GM18519 (cell line): ENCODE data around the gene CNOT11.
A peak's percentile ranks its signal among the peaks of the same experiment; 100 is the strongest.
"Not testable (repeated sequence)": the region's sequence is repeated elsewhere in the genome, so short reads cannot be mapped to it uniquely, and the experiment has no call there.

ENCODE experiments used
- ATAC-seq: cut with Tn5 transposase; IDR thresholded peaks from one replicate; pipeline ENCODE4 v1.9.1; 2021; ENCODE audit warnings: mild to moderate bottlenecking, moderate library complexity; ENCODE audit not compliant: unreplicated experiment, low FRiP score

The CNOT11 gene

DNA sequence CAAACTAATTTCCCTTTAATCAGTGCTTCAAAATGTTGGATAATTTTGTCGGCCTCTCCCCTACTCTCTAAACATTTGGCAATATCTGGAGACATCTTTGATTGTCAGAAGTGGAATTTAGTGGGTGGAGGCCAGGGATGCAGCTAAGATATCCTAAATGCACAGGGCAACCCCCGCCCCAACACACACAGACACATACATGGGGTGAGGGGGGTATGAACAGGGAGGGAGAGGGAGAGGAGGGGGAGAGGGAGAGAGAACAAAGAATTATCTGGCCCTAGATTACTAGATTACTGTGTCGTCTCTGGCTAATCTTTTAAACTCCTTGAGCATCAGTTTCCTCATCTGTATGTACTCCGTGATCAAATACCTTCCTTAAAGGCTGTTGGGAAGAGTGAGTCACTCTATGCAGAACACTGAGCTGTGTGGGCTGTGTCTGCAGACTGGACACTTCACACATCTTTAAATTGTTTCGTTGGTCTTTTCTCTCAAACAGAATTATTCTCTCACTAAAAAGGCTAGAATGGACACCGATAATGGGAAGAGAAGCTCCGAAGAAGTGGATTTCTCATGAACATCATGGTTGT, 52.9 kb downstream of the CNOT11 start:
- ATAC-seq = no peak

DNA sequence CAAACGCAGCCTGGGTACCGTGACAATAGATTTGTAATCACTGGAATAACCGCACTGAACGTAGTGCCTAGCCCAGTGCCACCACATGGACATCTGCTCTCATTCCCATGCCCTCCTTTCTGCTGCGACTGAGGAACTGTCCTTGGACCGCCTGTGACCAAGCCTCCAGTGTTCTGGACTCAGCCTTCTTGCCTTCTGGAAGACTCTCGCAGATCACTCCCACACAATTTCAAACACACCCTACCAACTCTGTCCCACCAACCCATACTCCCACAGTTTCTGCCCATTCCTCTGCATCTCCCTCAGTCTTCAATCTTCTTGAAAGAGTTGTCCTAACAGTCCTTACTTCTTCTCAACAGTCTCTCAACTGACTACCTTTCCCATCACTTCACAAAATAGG, 53.7 kb downstream of the CNOT11 start:
- ATAC-seq = no peak

DNA sequence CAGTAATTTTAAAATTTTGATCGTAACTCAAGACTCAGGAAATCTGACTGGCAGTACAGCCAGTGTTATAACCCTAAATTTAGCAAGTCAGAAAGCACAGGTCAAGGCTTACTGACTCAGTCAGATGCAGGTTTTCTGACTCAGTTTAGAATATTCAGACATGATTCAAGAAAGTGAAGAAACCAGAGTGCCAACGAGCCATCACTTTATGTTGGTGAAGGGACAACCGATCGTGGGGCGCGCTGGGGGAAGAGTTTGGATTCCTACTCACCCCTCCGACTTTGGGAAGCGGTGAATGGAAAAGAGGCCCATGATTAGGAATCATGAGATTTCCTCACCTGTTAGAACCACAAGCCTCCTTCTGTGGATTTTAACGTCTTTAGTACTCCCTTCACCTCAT, 54.8 kb downstream of the CNOT11 start:
- ATAC-seq = no peak

DNA sequence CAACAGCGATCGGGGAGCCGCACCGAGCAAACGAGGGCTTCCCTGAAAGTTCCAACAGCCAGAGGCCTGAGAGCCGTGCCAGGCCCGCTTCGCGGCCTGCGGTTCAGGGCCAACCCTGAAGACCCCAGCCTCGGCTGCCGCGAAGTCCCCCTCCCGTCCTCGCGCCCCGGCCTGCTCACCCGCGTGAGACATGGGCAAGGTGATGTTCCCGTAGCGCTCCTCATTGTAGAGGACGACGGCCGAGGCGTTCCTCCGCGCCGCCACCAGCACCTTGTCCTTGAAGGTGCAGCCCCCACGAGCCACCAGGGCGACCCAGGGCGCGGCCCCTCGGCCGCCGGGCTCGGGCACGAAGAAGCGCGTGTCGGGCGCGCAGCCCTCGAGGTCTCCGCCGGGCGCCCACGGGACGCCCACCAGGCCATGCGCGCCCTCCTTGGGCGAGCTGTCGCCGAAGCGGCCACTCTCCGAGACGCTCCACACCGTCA, 55.3 kb downstream of the CNOT11 start:
- peak; percentile 3 for ATAC-seq

DNA sequence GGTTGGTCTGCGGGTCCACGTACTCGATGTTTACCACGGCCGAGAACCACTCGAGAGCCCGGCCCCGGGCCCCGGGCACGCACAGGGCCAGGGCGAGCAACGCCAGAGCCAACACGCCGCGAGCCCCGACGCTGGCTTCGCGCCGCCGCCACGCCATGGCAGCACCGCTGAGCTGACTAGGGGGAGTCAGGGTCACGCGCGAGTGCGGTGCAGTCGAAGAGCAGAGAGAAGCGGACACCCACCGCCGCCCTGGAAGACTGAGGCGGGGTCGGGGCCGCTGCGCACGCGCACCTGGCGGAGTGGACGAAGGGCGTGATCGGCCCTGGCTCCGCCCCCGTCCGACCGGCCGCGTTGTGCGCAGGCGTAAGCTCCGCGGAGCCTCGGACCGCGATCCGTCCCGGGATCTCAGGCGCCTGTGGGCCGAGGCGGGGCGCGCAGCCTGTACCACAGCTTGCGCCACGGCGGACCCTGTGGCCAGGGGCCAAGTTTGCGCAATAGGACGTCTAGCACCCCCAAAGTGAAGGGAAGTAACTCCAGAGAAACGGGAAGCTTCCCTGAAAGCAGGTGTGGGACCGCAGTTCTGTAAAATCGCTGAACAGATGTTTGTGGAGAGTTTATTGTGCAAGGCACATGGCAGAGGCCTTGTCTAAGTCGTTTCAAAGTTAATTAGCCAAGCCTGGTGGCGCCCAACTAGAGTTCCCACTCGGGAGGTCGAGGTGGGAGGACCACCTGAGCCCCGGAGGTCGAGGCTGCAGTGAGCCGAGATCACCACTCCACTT, 55.9 kb downstream of the CNOT11 start, which contains the start of gene RNF149:
Gene RNF149, minus strand, starts transcription at position 270 of the 779 bp plus-strand sequence. Its CDS starts 113 bp downstream, at position 157.
- peak; percentile 37 for ATAC-seq

DNA sequence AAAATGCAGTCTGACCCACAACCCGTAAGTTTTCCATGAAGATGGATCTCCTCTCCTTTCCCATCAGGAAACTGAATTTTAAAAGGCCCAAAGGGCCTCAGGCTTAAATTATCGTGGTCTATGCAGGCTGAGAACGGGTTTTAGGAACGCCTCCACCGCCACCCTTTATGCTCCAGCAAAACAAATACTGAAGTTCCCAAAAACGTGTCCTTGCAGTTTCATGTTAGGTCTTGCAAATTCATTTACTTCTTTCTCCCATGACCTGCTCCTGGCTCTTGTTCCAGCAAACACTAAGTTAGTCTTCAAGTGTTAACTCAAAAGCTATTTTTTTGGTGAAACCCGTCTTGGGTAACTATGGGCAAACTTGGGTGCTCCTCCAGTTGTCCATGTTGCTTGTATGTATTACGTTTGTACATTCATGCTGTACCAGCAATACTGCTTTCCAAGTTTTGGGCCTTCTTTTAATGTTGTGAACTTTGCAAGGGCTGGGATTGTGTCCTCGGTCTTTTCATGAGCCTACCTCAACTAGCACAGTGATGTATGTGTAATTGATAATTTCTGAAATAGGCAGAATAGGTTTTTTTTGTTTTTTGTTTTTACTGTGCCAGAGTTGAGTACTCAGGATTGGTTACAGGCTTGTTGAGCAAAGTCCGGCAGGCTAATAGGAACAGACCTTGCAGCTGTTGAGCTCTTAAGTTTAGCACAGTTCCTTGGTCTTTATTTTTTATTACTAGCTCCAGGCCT, 57.6 kb downstream of the CNOT11 start:
- no peak for ATAC-seq

DNA sequence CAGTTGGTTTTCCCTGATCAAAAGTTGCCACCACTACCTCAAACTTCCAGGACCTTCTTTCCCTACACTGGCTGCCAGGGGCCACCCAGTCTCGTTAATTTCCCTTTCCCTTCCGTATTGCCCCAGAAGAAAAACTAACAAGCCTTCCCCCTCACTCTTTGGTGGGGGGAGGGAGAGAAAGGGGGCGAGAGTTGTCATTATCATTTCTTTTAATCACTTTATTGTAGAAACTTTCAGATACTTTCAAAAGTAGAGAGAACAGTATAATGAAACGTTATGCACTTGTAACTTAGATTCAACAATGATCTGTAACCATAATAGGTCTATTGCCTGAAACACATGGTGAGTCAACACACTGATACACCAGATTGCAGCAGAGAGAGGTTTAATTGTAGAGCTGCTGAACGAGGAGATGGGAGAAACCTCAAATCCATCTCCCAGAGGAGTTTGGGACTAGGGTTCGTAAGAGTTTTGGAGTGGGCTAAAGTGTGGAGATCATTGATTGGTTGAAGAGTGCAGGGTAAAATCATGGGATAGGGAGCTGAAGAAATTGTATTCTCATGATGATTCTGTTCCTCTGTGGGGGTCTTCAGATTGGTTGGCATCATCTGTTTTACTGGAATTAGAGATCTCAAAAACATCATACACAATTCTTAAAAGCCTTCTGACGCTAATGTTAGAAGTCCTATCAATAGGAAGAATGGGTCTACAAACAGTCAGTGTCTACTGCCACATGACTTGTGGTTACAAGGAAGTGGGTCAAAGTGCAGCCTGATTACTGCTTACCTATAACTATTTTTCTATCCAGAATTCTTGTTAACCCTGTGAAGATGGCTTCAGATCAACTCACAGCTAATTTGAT, 58.4 kb downstream of the CNOT11 start:
- no peak for ATAC-seq

DNA sequence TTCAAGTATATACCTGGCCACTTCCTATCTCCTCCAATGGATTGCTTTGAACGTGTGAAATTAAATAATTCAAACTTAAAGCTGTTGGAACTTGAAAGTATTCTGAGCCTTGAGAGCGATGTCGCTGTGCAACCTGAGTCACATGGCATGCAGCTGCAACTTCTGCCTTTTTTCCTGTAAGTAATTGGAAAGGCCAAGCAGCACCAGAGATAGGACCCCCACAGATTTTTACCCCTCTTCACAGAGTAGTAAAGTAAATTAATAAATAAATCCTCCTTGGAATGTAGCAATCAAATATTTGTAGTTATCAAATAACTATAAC, 59.0 kb downstream of the CNOT11 start:
- ATAC-seq = no peak

DNA sequence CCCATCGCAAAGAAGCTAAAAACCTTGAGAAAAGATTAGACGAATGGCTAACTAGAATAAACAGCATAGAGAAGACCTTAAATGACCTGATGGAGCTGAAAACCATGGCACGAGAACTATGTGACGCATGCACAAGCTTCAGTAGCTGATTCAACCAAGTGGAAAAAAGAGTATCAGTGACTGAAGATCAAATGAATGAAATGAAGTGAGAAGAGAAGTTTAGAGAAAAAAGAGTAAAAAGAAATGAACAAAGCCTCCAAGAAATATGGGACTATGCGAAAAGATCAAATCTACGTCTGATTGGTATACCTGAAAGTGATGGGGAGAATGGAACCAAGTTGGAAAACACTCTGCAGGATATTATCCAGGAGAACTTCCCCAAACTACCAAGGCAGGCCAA, 63.9 kb downstream of the CNOT11 start:
- ATAC-seq = not testable (repeated sequence)
